ENCODE results near the gene WDR55. TPM values are rescaled to one million over a fixed set of nuclear protein-coding genes. Genes with fewer than 3 reads are reported as not detected.

WDR55 gene
- total RNA-seq, 1 donor from 2014 or later = 26.0 TPM

DNA sequence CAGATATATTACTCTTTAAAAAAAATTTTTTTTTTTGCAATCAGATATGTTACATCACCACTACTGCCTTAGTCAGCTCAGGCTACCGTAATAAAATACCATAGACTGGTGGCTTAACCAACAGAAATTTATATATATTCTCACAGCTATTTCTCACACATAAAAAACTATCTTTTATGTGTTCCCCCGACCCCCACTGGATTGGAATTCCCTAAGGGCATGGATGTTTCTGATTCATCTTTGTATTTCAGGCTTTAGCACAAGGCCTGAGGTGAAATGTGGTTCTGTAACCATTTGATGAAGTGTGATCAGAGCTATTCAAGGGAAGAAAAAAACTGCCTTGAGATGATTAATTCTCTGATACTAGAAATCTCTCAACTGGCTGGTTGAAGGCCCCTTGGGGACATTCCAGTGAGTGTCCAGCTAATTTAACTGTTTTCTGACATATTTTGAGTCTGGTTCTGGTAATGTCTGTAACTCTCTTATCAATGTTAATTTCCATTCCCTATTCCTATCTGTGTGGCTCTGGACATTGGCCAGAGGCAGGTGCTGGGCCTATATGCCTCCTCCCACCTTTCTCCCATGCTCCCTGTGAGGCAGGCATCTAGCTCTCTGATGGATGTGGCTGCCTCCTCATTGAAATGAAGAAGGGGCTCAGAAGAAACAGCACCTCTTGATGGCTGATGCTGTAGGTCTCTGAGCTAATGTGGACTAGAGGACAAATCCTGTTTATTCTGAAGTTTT is 34.2 kb upstream of the WDR55 start:
- Mint-ChIP-seq H3K9me3 (peaks cover 21% of the 10 kb centered on the region), H3K4me1 (no peaks in the 10 kb centered on the region), H3K4me3 (no peak overlapping the region), H3K27me3 (ENCODE audit: low read depth) (no peaks in the 10 kb centered on the region), H3K36me3 (peaks cover 3% of the 10 kb centered on the region), H3K27ac (no peak overlapping the region)
- TF ChIP-seq, protein P1, sequence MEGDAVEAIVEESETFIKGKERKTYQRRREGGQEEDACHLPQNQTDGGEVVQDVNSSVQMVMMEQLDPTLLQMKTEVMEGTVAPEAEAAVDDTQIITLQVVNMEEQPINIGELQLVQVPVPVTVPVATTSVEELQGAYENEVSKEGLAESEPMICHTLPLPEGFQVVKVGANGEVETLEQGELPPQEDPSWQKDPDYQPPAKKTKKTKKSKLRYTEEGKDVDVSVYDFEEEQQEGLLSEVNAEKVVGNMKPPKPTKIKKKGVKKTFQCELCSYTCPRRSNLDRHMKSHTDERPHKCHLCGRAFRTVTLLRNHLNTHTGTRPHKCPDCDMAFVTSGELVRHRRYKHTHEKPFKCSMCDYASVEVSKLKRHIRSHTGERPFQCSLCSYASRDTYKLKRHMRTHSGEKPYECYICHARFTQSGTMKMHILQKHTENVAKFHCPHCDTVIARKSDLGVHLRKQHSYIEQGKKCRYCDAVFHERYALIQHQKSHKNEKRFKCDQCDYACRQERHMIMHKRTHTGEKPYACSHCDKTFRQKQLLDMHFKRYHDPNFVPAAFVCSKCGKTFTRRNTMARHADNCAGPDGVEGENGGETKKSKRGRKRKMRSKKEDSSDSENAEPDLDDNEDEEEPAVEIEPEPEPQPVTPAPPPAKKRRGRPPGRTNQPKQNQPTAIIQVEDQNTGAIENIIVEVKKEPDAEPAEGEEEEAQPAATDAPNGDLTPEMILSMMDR (IDR thresholded peaks at IDR 0.05; ENCODE audit: unreplicated experiment) = no peak
- no peak for DNase-seq (ENCODE audit: low spot score in 2 of 2, unreplicated experiment in 2 of 2)

DNA sequence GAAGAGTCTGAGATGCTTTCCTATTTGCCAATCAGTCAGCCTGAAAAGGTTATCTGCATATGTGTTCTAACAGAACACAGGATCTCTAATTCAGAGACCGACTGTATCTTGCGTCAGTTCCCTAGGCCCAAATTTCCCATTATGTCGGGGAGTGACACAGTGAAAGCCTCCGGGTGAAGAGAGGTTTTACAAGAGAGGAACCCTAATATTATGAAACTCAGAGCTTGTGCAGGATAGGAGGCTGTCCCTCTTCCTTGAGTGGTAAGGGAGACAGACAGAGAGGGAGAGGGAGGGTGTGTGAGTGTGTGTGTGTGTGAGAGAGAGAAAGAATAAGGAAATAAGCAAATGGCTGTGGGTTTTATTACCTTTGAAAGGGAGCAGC is 33.7 kb upstream of the WDR55 start:
- Mint-ChIP-seq H3K27ac (no peak overlapping the region), H3K36me3 (peaks cover 3% of the 10 kb centered on the region), H3K4me1 (no peaks in the 10 kb centered on the region), H3K27me3 (ENCODE audit: low read depth) (no peaks in the 10 kb centered on the region), H3K9me3 (peaks cover 17% of the 10 kb centered on the region), H3K4me3 (no peak overlapping the region)
- DNase-seq (ENCODE audit: low spot score in 2 of 2, unreplicated experiment in 2 of 2) = no peak
- TF ChIP-seq, protein P1 (IDR thresholded peaks at IDR 0.05; ENCODE audit: unreplicated experiment) = no peak

DNA sequence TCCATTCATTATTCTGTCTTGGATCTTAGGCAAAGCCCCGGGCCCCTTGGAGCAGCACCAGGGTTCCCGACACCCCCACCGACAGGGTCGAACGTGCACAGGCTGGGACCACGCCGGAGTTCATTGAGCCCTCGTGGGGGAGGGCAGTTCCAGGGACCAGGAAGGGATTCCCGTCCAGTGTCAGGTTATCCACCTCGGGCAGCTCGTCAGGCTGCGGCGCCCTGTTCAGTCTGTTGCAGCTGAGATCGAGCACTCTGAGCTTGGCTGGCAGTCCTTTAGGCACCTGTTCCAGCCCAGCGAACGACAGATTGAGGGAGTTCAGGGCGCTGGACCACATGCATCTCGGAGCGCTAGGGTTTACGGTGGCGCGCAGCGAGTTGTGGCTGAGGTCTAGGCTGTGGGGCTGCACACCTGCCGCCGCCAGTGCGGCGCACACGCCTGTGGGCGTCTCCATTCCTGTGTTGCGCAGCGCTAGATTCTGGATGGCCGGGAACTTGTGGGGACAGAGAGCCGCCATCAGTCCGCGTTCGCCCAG is 32.8 kb upstream of the WDR55 start:
- no peaks in the 10 kb centered on the region for H3K27me3 Mint-ChIP-seq (ENCODE audit: low read depth)

DNA sequence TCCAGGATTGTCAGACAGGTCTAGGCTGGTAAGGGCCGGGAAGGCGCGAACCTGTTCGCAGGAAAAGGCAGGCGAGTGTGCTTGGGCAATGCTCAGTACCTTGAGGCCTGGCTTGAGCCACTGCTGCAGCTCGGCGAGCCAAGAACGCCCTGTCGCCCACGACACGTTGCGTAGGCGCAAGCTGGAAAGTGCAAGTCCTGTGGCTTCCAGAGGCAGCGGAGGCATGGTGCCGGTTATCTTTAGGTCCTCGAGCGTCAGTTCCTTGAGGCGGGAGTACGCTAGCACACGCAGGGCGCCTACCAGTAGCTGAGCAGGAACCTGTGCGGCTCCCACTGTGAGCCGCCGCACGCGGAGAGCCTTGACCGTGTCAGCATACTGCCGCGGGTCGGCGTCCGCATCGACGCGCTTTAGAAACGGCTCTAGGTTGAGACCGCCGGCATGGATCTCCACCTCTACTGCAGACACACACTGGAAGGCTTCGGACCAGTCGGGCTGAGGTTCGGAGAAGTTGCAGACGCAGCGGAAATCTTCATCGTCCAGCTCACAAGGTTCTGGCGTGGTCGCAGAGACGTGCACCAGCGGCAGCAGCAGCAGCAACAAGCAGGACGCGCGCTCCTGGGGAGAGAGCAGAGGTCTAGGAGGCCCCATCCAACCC is 32.2 kb upstream of the WDR55 start:
- TF ChIP-seq, protein P1 (IDR thresholded peaks at IDR 0.05; ENCODE audit: unreplicated experiment) = no peak
- Mint-ChIP-seq H3K4me1 (no peaks in the 10 kb centered on the region), H3K36me3 (peaks cover 2% of the 10 kb centered on the region), H3K27me3 (ENCODE audit: low read depth) (no peaks in the 10 kb centered on the region), H3K27ac (no peak overlapping the region), H3K9me3 (peaks cover 7% of the 10 kb centered on the region), H3K4me3 (no peak overlapping the region)
- DNase-seq (ENCODE audit: low spot score in 2 of 2, unreplicated experiment in 2 of 2) = no peak

More for the DNA sequence above, 32.8 kb upstream of the WDR55 start:
- Mint-ChIP-seq H3K4me3 (no peak overlapping the region), H3K4me1 (no peaks in the 10 kb centered on the region), H3K36me3 (peaks cover 3% of the 10 kb centered on the region), H3K9me3 (peaks cover 13% of the 10 kb centered on the region), H3K27ac (no peak overlapping the region)
- TF ChIP-seq, protein P1 (IDR thresholded peaks at IDR 0.05; ENCODE audit: unreplicated experiment) = no peak
- DNase-seq (ENCODE audit: low spot score in 2 of 2, unreplicated experiment in 2 of 2) = no peak

DNA sequence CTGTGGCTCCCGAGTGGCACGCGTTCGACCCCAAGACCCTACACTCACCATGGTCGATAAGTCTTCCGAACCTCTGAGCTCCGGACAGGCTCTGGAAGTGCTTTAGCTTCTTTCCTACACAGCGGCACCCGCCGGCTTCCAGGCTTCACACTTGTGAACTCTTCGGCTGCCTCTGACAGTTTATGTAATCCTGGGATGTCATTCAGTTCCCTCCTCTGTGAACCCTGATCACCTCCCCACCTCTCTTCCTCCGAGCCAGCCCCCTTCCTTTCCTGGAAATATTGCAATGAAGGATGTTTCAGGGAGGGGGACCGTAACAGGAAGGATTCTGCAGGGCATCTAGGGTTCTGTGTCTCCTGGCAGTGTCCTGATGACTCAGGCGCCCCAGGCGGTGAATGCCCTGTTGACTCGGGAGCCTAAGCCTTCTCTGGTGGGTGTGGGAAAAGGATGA is 31.7 kb upstream of the WDR55 start, which contains the start of gene CD14:
TSS of gene CD14 (minus strand) at position 155 of the 451 bp plus-strand sequence. CDS start at position 51, 104 bp downstream.
- no peak for DNase-seq (ENCODE audit: low spot score in 2 of 2, unreplicated experiment in 2 of 2)
- Mint-ChIP-seq H3K27ac (no peak within 1 kb of the TSS), H3K9me3 (peaks cover 3% of the 10 kb centered on the region), H3K36me3 (peaks cover 1% of the 10 kb centered on the region), H3K4me1 (peaks cover under 1% of the 10 kb centered on the region), H3K27me3 (ENCODE audit: low read depth) (no peaks in the 10 kb centered on the region), H3K4me3 (no peak within 1 kb of the TSS)
- TF ChIP-seq, protein P1 (IDR thresholded peaks at IDR 0.05; ENCODE audit: unreplicated experiment) = no peak
